A673 (cell line): ENCODE measurements around the gene THRB. TPM values are rescaled to one million over a fixed set of nuclear protein-coding genes. Genes with fewer than 3 reads are reported as not detected.

Source experiments
- BruUV-seq: library from RNA; stranded (reverse); fragments of 400-500 nt; replicated peaks from 2 replicates; lab custom pipeline; 2021; lab: Mats Ljungman, UMichigan
- CTCF ChIA-PET: fragments of 300-600 bp; sonication (Branson Sonifier 250); formaldehyde crosslinking; loops from one replicate; lab custom pipeline; 2022; ENCODE audit warnings: antibody characterized with exemption; lab: Charles Lee
- POLR2A ChIA-PET: fragments of 300-600 bp; sonication (Branson Sonifier 250); formaldehyde crosslinking; loops from one replicate; lab custom pipeline; 2022; ENCODE audit warnings: antibody characterized with exemption; ENCODE audit not compliant: low non-redundant PET; lab: Charles Lee
- DNase-seq: peaks from one replicate; pipeline ENCODE4 v3.0.0-alpha.2; 2015; ENCODE audit warnings: low spot score
- H3K27ac ChIP-seq: fragments of 200-600 bp; sonication (generic); 2 replicates; pipeline ENCODE4 v1.5.1; 2016; ENCODE audit warnings: mixed run types, low read depth, mild to moderate bottlenecking, mixed read lengths, antibody characterized with exemption, low read length; ENCODE audit not compliant: poor library complexity, severe bottlenecking
- H3K27me3 ChIP-seq: fragments of 200-600 bp; sonication (generic); replicated peaks from 2 replicates; pipeline ENCODE4 v1.6.1; 2017; ENCODE audit warnings: mixed run types, low read depth, mild to moderate bottlenecking, mixed read lengths, antibody characterized with exemption, low read length; ENCODE audit not compliant: insufficient read depth, poor library complexity
- H3K36me3 ChIP-seq: fragments of 200-600 bp; sonication (generic); 2 replicates; pipeline ENCODE4 v1.6.1; 2016; ENCODE audit warnings: mixed run types, mild to moderate bottlenecking, mixed read lengths, antibody characterized with exemption, low read length; ENCODE audit not compliant: insufficient read depth, poor library complexity, severe bottlenecking
- H3K4me1 ChIP-seq: fragments of 200-600 bp; sonication (generic); 2 replicates; pipeline ENCODE4 v1.6.1; 2017; ENCODE audit warnings: mixed run types, mild to moderate bottlenecking, mixed read lengths, antibody characterized with exemption, low read length; ENCODE audit not compliant: insufficient read depth, poor library complexity, severe bottlenecking
- H3K4me3 ChIP-seq: fragments of 200-600 bp; sonication (generic); 2 replicates; pipeline ENCODE4 v1.5.1; 2016; ENCODE audit warnings: low read depth, mixed run types, mild to moderate bottlenecking, mixed read lengths, low read length; ENCODE audit not compliant: poor library complexity, severe bottlenecking
- H3K9me3 ChIP-seq: fragments of 200-600 bp; sonication (generic); 2 replicates; pipeline ENCODE4 v1.6.1; 2016; ENCODE audit warnings: mixed run types, low read depth, mild to moderate bottlenecking, mixed read lengths, antibody characterized with exemption, low read length; ENCODE audit not compliant: poor library complexity, severe bottlenecking
- EZH2 ChIP-seq: fragments of 200-600 bp; sonication (generic); IDR thresholded peaks from 2 replicates; pipeline ENCODE4 v1.6.1; 2017; ENCODE audit warnings: borderline replicate concordance, low read depth, mild to moderate bottlenecking, mixed read lengths, antibody characterized with exemption, low read length; ENCODE audit not compliant: poor library complexity, severe bottlenecking
- intact Hi-C: fragments of 100-400 bp; cut with micrococcal nuclease; formaldehyde crosslinking; loops from one replicate; pipeline ENCODE4 v1.10.0; 2022; ENCODE audit not compliant: unreplicated experiment
- total RNA-seq: library from RNA; stranded (reverse); gene quantifications from 2 replicates; pipeline ENCODE4 v1.2.3, GENCODE V29; 2021
- TF ChIP-seq, protein P1 (sequence below): fragments of 300-800, 200-600 bp; sonication (generic); conservative IDR thresholded peaks from 2 replicates; pipeline ENCODE4 v1.5.1; 2017; ENCODE audit warnings: low read depth, mild to moderate bottlenecking, antibody characterized with exemption, low read length, moderate library complexity, mixed read lengths

Gene THRB
- total RNA-seq, 1 experiment from 2014 or later = 0.11 TPM

DNA sequence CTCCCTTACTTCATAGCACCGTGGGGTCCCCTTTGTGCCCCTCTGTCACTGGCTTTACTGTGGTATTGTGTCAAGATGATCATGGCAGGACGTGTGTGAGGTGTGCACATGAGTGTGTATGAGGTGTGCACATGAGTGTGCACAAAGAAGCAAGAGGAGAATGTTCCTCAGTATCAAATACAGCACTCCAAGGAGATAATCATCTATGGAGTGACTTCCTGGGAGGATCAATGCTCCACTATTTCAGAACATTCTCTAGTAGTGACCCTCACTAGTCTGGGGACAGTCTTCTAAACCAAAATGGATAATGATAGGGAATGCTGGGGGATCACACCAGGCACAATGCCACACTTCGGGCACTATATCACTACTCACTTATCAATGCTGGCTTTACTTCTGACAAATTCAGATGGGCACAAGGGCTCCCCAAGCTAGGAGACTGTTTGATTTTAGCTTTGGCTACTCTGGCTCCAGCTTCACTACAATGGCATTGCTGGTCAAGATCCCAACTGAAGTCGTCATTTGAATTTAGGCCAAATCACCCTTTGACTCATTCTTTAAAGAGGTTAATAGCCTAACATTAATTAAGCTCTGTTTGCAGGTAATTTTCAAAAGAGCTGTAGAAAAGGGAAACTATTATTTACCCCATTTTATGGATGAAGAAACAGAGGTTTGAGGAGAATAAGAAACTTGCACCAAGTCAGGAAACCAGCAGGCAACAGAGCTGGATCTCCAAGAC, 124.1 kb downstream of the THRB start:
- H3K27me3 ChIP-seq = peaks cover 4% of the 10 kb centered on the region
- DNase-seq = no peak
- no peaks in the 10 kb centered on the region for H3K4me1 ChIP-seq
- no peaks in the 10 kb centered on the region for H3K9me3 ChIP-seq
- ChIA-PET CTCF (no interaction called here), POLR2A (no interaction called here)
- no TSS peak for BruUV-seq
- no peaks in the 10 kb centered on the region for H3K36me3 ChIP-seq
- intact Hi-C loops = no loop called here
- H3K27ac ChIP-seq = no peak overlapping the region
- TF ChIP-seq, protein P1, sequence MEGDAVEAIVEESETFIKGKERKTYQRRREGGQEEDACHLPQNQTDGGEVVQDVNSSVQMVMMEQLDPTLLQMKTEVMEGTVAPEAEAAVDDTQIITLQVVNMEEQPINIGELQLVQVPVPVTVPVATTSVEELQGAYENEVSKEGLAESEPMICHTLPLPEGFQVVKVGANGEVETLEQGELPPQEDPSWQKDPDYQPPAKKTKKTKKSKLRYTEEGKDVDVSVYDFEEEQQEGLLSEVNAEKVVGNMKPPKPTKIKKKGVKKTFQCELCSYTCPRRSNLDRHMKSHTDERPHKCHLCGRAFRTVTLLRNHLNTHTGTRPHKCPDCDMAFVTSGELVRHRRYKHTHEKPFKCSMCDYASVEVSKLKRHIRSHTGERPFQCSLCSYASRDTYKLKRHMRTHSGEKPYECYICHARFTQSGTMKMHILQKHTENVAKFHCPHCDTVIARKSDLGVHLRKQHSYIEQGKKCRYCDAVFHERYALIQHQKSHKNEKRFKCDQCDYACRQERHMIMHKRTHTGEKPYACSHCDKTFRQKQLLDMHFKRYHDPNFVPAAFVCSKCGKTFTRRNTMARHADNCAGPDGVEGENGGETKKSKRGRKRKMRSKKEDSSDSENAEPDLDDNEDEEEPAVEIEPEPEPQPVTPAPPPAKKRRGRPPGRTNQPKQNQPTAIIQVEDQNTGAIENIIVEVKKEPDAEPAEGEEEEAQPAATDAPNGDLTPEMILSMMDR = no peak
- no peak for TF ChIP-seq EZH2
- H3K4me3 ChIP-seq = no peak overlapping the region

DNA sequence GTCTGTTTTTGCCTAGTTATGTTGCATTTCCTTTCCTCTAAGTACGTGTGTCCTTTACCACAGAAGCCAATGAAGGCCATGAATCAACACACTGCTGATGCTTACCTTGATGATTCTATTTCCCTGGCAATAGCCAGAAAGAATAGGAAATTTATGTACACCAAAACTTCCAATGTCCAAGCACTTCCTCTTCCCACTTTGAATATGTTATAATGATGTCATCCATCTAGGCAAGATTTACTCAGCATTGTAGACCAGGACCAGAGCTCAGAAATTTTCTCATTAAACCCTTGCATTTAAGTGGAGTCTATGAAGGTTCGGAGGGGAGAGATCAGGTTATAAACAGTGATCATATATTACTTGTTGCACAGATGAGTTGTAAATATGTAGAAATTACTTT, 126.0 kb downstream of the THRB start:
- CTCF ChIA-PET = no interaction called here
- H3K9me3 ChIP-seq = no peaks in the 10 kb centered on the region
- no peak overlapping the region for H3K4me3 ChIP-seq

DNA sequence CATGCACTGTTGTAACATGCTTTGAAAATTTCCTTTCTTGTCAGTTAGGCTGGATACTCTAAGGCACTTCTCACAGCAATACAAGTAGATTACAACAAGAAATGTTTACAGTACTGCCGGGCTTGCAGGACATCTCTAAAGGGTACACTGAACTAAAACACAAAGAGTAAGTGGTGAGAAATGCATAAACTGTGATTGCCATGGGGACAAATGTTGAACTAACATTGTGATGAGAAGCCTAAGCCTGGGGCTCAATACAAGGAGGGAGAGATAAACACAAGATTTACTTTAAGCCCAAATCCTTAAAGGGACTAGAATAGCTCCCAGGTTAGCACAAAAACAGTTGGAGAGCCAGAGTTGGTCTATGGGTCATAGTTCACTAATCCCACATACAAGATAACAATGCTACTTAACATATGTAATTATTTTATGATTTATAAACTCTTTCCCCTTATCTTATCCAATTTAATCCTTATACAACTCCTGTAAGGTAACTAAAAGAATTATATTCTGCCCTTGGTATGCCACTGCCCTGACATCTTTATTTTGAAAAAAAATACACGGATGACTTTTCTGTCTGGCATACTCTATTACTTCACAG, 126.9 kb downstream of the THRB start:
- CTCF ChIA-PET = no interaction called here
- no peaks in the 10 kb centered on the region for H3K9me3 ChIP-seq
- TF ChIP-seq EZH2 = no peak
- TF ChIP-seq, protein P1 = no peak
- POLR2A ChIA-PET = no interaction called here
- H3K4me1 ChIP-seq = no peaks in the 10 kb centered on the region
- DNase-seq = no peak
- BruUV-seq = no TSS peak
- H3K27ac ChIP-seq = no peak overlapping the region
- intact Hi-C loops = no loop called here
- no peaks in the 10 kb centered on the region for H3K36me3 ChIP-seq
- peaks cover 4% of the 10 kb centered on the region for H3K27me3 ChIP-seq
- H3K4me3 ChIP-seq = no peak overlapping the region

More for the DNA sequence above, 126.0 kb downstream of the THRB start:
- DNase-seq = no peak
- POLR2A ChIA-PET = no interaction called here
- TF ChIP-seq, protein P1 = no peak
- TF ChIP-seq EZH2 = no peak
- intact Hi-C loops = no loop called here
- BruUV-seq = no TSS peak
- no peaks in the 10 kb centered on the region for H3K36me3 ChIP-seq
- H3K4me1 ChIP-seq = no peaks in the 10 kb centered on the region
- H3K27me3 ChIP-seq = peaks cover 4% of the 10 kb centered on the region
- no peak overlapping the region for H3K27ac ChIP-seq
